ENCODE data around the gene ITPKC. TPM values are rescaled to one million over a fixed set of nuclear protein-coding genes. Genes with fewer than 3 reads are reported as not detected.
"Not testable (repeated sequence)": the region's sequence is repeated elsewhere in the genome, so short reads cannot be mapped to it uniquely, and the experiment has no call there.

Gene ITPKC
- total RNA-seq, 4 donors from 2014 or later: 58.5 to 127 (median 95.7) TPM

DNA sequence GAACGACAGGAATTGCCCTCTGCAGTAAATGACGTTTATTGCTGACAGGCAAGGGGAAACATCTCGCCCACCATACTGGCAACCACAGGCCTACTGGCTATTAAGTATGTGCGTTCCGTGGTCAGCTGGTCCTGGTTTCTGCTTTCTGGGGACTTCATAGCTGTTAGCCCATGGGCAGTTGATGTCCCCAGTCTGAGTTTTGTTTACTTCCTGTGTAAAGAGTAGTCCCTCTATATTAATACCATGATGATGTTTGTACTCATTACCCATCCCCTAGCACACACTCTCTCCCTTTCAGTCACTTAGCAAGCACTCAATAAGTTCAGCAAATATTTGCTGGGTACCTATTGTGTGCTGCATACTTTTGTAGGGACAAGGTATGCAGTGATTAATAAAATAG lies 52.0 kb downstream of the ITPKC start:
- WGBS, 2 donors: 64 to 74% methylated on average over 3 to 5 of the region's 5 CpGs
- Histone ChIP-seq H3K27ac (no peak overlapping the region), H3K4me3 (no peak overlapping the region), H3K4me1 (no peaks in the 10 kb centered on the region), H3K36me3 (peaks cover 13 to 34% (median 28%) of the 10 kb centered on the region in 3 donors), H3K27me3 (no peaks in the 10 kb centered on the region), H3K9me3 (no peaks in the 10 kb centered on the region)
- TF ChIP-seq POLR2A (IDR thresholded peaks at IDR 0.05): no peak
- TF ChIP-seq, protein P1, sequence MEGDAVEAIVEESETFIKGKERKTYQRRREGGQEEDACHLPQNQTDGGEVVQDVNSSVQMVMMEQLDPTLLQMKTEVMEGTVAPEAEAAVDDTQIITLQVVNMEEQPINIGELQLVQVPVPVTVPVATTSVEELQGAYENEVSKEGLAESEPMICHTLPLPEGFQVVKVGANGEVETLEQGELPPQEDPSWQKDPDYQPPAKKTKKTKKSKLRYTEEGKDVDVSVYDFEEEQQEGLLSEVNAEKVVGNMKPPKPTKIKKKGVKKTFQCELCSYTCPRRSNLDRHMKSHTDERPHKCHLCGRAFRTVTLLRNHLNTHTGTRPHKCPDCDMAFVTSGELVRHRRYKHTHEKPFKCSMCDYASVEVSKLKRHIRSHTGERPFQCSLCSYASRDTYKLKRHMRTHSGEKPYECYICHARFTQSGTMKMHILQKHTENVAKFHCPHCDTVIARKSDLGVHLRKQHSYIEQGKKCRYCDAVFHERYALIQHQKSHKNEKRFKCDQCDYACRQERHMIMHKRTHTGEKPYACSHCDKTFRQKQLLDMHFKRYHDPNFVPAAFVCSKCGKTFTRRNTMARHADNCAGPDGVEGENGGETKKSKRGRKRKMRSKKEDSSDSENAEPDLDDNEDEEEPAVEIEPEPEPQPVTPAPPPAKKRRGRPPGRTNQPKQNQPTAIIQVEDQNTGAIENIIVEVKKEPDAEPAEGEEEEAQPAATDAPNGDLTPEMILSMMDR (IDR thresholded peaks at IDR 0.05): no peak
- no peak for DNase-seq
- intact Hi-C loops (cut with DNase I): no loop called here

DNA sequence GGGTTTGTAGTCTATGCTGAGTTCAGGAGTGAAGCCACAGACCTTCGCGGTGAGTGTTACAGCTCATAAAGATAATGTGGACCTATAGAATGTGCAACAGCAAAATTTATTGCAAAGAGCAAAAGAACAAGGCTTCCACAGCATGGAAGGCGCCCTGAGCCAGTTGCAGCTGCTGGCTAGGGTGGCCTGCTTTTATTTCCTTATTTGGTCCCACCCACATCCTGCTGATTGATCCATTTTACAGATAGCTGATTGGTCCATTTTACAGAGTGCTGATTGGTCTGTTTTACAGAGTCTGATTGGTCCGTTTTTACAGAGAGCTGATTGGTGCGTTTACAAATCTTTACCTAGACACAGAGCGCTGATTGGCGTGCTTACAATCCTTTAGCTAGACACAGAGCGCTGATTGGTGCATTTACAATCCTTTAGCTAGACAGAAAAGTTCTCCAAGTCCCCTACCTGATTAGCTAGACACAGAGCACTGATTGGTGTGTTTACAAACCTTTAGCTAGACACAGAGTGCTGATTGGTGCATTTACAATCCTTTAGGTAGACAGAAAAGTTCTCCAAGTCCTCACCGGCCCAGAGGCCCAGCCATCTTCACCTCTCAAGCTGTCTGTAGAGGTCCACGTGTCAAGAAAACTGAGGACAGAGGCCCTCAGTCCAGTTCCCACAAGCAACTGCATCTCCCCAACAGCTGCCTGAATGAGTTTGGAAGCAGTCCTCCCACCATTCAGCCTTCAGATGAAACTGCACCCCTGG lies 54.4 kb downstream of the ITPKC start:
- 93 to 97% methylated on average over 7 to 10 of the region's 10 CpGs for WGBS, 2 donors
- H3K27me3 ChIP-seq; DNase-seq; H3K27ac ChIP-seq; H3K9me3 ChIP-seq; H3K4me1 ChIP-seq; H3K36me3 ChIP-seq; intact Hi-C loops (cut with DNase I); H3K4me3 ChIP-seq: not testable (repeated sequence)

DNA sequence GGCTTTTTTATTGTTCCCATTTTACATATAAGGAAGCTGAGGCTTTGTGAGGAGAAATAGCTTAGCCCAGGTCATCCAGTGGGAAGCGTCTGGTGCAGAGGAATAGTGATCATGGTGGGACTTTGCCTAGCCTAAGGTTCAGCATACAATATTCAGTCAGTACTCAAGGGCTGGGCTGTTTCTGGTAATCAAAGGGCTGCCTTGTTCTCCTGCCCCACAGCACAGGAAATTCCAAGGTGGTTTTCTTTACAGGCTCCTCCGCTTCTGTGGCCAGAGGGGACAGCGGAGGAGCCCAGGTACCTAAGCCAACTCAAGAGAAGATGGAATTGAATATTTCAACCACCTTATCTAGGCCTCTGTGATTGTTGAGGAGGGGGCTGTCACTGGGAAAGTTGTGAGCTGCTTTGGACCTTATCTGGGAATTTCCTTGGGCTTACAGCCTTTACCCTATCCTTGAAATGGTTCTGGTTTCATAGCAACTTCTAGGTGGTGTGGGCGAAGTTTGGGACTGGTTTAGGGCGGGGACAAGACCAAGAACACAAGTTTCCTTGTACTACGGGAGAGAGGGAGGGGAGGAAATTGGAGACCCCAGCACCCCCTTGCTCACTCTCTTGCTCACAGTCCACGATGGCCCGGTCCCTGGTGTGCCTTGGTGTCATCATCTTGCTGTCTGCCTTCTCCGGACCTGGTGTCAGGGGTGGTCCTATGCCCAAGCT lies 58.2 kb downstream of the ITPKC start, which contains the start of gene MIA:
Gene MIA, plus strand, starts transcription at position 606 of the 716 bp plus-strand sequence. Its CDS starts 22 bp downstream, at position 628.
- intact Hi-C loops (cut with DNase I): no loop called here
- 74 to 91% methylated on average over 3 to 8 of the region's 9 CpGs for WGBS, 2 donors
- H3K36me3 ChIP-seq: peaks cover 0 to 2% (median 0%) of the 10 kb centered on the region in 3 donors
- no peak for DNase-seq
- H3K4me3 ChIP-seq: peak within 1 kb of the TSS in 1 of 4 donors; percentile 23
- H3K9me3 ChIP-seq: no peaks in the 10 kb centered on the region
- H3K27ac ChIP-seq: peak within 1 kb of the TSS in 1 of 4 donors; percentile 23
- TF ChIP-seq POLR2A (IDR thresholded peaks at IDR 0.05): no peak
- TF ChIP-seq, protein P1 (IDR thresholded peaks at IDR 0.05): no peak
- H3K4me1 ChIP-seq: peaks cover 12 to 26% (median 16%) of the 10 kb centered on the region in 3 donors
- no peaks in the 10 kb centered on the region for H3K27me3 ChIP-seq

DNA sequence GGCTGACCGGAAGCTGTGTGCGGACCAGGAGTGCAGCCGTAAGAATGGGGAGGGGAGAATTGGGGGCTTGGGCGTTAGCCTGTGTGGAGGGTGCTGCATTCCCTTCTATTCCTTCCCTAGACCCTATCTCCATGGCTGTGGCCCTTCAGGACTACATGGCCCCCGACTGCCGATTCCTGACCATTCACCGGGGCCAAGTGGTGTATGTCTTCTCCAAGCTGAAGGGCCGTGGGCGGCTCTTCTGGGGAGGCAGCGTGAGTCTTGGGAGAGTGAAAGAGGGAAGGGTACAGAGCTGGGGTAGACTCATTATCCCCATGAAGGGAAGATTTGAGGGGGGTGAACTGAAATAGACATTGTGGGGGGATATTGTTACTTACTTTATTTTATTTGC lies 58.7 kb downstream of the ITPKC start:
- 80 to 86% methylated on average over 3 of the region's 10 CpGs for WGBS, 2 donors
- Histone ChIP-seq H3K27me3 (no peaks in the 10 kb centered on the region), H3K27ac (peak overlapping the region in 1 of 4 donors; percentile 23), H3K4me3 (peak overlapping the region in 1 of 4 donors; percentile 23), H3K9me3 (no peaks in the 10 kb centered on the region), H3K4me1 (peaks cover 12 to 26% (median 16%) of the 10 kb centered on the region in 3 donors), H3K36me3 (peaks cover 0 to 7% (median 0%) of the 10 kb centered on the region in 3 donors)
- DNase-seq: no peak
- no peak for TF ChIP-seq POLR2A (IDR thresholded peaks at IDR 0.05)
- TF ChIP-seq, protein P1 (IDR thresholded peaks at IDR 0.05): no peak
- intact Hi-C loops (cut with DNase I): no loop called here

DNA sequence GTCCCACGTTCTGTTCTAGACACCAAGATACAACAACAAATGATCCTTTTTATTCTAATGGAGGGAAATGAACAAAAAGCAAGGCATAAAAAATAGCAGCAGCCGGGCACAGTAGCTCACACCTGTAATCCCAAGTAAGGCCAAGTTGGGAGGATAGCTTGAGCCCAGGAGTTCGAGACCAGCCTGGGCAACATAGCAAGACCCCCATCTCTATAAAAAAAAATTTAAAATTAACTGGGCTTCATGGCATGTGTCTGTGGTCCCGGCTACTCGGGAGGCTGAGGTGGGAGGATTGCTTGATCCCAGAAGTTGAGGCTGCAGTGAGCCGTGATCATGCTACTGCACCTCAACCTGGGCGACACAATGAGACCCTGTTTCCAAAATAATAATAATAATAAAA lies 59.5 kb downstream of the ITPKC start:
- Histone ChIP-seq H3K36me3 (peaks cover 0 to 8% (median 0%) of the 10 kb centered on the region in 3 donors), H3K4me1 (peaks cover 12 to 26% (median 16%) of the 10 kb centered on the region in 3 donors), H3K9me3 (no peaks in the 10 kb centered on the region), H3K27me3 (no peaks in the 10 kb centered on the region), H3K4me3 (no peak overlapping the region), H3K27ac (peak overlapping the region in 2 of 4 donors; percentile 23 to 98)
- no peak for DNase-seq
- 72 to 76% methylated on average over 7 of the region's 7 CpGs for WGBS, 2 donors
- no peak for TF ChIP-seq POLR2A (IDR thresholded peaks at IDR 0.05)
- TF ChIP-seq, protein P1 (IDR thresholded peaks at IDR 0.05): no peak
- intact Hi-C loops (cut with DNase I): no loop called here
